Cerebellar nuclear complex (tissue), 1 donor: ENCODE results near the gene ABTB1.
A peak's percentile ranks its signal among the peaks of the same experiment; 100 is the strongest.

Experiments used
- DNase-seq, 2 experiments: peaks; one replicate each; lab custom pipeline; 2025; lab: John Stamatoyannopoulos, UW

Gene ABTB1

GRCh38 chr3:127672429-127673190, at the start of gene ABTB1:
TSS of gene ABTB1 (plus strand) at chr3:127672952. CDS start at chr3:127673026, 74 bp downstream.
- DNase-seq, result peak in 1 of 2 experiments; percentile 18

GRCh38 chr3:127624063-127624462, 48.7 kb upstream of the ABTB1 start:
- DNase-seq, result no peak

- no peak for DNase-seq
Measured at GRCh38 chr3:127625821-127626220, 46.9 kb upstream of the ABTB1 start.

- DNase-seq, result no peak
Measured at GRCh38 chr3:127628426-127628787, 44.3 kb upstream of the ABTB1 start.

GRCh38 chr3:127628788-127629466, 43.8 kb upstream of the ABTB1 start, which contains the start of gene PODXL2:
TSS of gene PODXL2 (plus strand) at chr3:127629185. CDS start at chr3:127629220, 35 bp downstream.
- no peak for DNase-seq

GRCh38 chr3:127629467-127630403, 43.0 kb upstream of the ABTB1 start:
- DNase-seq, result no peak

- DNase-seq, result no peak
Measured at GRCh38 chr3:127630811-127631714, 41.7 kb upstream of the ABTB1 start.

- no peak for DNase-seq
Measured at GRCh38 chr3:127632035-127632820, 40.5 kb upstream of the ABTB1 start.

GRCh38 chr3:127634653-127635052, 38.1 kb upstream of the ABTB1 start:
- DNase-seq, result no peak

GRCh38 chr3:127637546-127637945, 35.2 kb upstream of the ABTB1 start:
- DNase-seq, result no peak

- DNase-seq, result no peak
Measured at GRCh38 chr3:127637971-127638370, 34.8 kb upstream of the ABTB1 start.

- no peak for DNase-seq
Measured at GRCh38 chr3:127639173-127640041, 33.3 kb upstream of the ABTB1 start.

GRCh38 chr3:127640042-127640355, 32.8 kb upstream of the ABTB1 start:
- DNase-seq, result no peak

GRCh38 chr3:127644641-127645370, 27.9 kb upstream of the ABTB1 start:
- no peak for DNase-seq

GRCh38 chr3:127645371-127646015, 27.3 kb upstream of the ABTB1 start:
- DNase-seq, result no peak

GRCh38 chr3:127646501-127647046, 26.2 kb upstream of the ABTB1 start:
- DNase-seq, result no peak

GRCh38 chr3:127647166-127647844, 25.4 kb upstream of the ABTB1 start:
- DNase-seq, result no peak

GRCh38 chr3:127647845-127648204, 24.9 kb upstream of the ABTB1 start:
- no peak for DNase-seq
